IMR-90 (cell line): ENCODE data around the gene POLR1A. TPM values are rescaled to one million over a fixed set of nuclear protein-coding genes. Genes with fewer than 3 reads are reported as not detected.

ENCODE experiments used
- ATAC-seq: fragments of 200-7000 bp; cut with Tn5 transposase; 2 replicates; pipeline ENCODE4 v1.9.1; 2020; ENCODE audit warnings: low read depth, mild to moderate bottlenecking, moderate library complexity
- BruUV-seq: library from RNA; stranded (reverse); fragments of 400-500 nt; replicated peaks from 2 replicates; lab custom pipeline; 2021; lab: Mats Ljungman, UMichigan
- CTCF ChIA-PET: fragments of 300-600 bp; formaldehyde crosslinking; extraction: SDS; loops from one replicate; lab custom pipeline; 2021; ENCODE audit warnings: antibody characterized with exemption; lab: Yijun Ruan, JAX
- POLR2A ChIA-PET: fragments of 300-600 bp; sonication (Branson Sonifier 250); formaldehyde crosslinking; loops from one replicate; lab custom pipeline; 2022; ENCODE audit warnings: antibody characterized with exemption; ENCODE audit not compliant: unreplicated experiment; lab: Charles Lee
- DNase-seq: peaks from one replicate; pipeline ENCODE4 v3.0.0; 2013
- H2AFZ ChIP-seq: replicated peaks from 2 replicates; pipeline ENCODE3; 2013; ENCODE audit warnings: low read length, mild to moderate bottlenecking; ENCODE audit not compliant: poor library complexity
- H2AK5ac ChIP-seq: 2 replicates; pipeline ENCODE4 v1.6.1; 2013; ENCODE audit warnings: low read depth, low read length, inconsistent platforms
- H2AK9ac ChIP-seq: replicated peaks from 2 replicates; pipeline ENCODE3; 2013; ENCODE audit warnings: mild to moderate bottlenecking, low read depth, low read length, moderate library complexity; ENCODE audit not compliant: poor library complexity
- H2BK120ac ChIP-seq: 2 replicates; pipeline ENCODE4 v1.6.1; 2013; ENCODE audit warnings: low read depth, low read length, inconsistent platforms
- H2BK15ac ChIP-seq: 3 replicates; pipeline ENCODE4 v1.6.1; 2013; ENCODE audit warnings: low read depth, low read length, inconsistent platforms
- H2BK20ac ChIP-seq: 2 replicates; pipeline ENCODE4 v1.6.1; 2013; ENCODE audit warnings: low read depth, mild to moderate bottlenecking, inconsistent platforms, low read length, moderate library complexity
- H2BK5ac ChIP-seq: 2 replicates; pipeline ENCODE4 v1.6.1; 2013; ENCODE audit warnings: mild to moderate bottlenecking, low read depth, low read length, inconsistent platforms; ENCODE audit not compliant: poor library complexity, severe bottlenecking
- H3K14ac ChIP-seq: replicated peaks from 2 replicates; pipeline ENCODE4 v1.6.1; 2013; ENCODE audit warnings: low read depth, low read length, inconsistent platforms
- H3K18ac ChIP-seq: 2 replicates; pipeline ENCODE4 v1.6.1; 2013; ENCODE audit warnings: low read depth, low read length, control low read depth
- H3K23ac ChIP-seq: 2 replicates; pipeline ENCODE4 v1.6.1; 2013; ENCODE audit warnings: low read depth, low read length, inconsistent platforms
- H3K27ac ChIP-seq: 2 replicates; pipeline ENCODE4 v1.5.1; 2013; ENCODE audit warnings: mild to moderate bottlenecking, control low read depth, low read length; ENCODE audit not compliant: insufficient read depth
- H3K27me3 ChIP-seq: 2 replicates; pipeline ENCODE4 v1.6.1; 2013; ENCODE audit warnings: low read length; ENCODE audit not compliant: control insufficient read depth, insufficient read depth
- H3K36me3 ChIP-seq: 2 replicates; pipeline ENCODE4 v1.6.1; 2013; ENCODE audit warnings: low read length, mixed read lengths; ENCODE audit not compliant: control insufficient read depth, insufficient read depth
- H3K4ac ChIP-seq: 2 replicates; pipeline ENCODE4 v1.6.1; 2013; ENCODE audit warnings: low read depth, low read length, inconsistent platforms
- H3K4me1 ChIP-seq: 2 replicates; pipeline ENCODE4 v1.6.1; 2013; ENCODE audit warnings: low read length, mixed read lengths; ENCODE audit not compliant: control insufficient read depth, insufficient read depth
- H3K4me2 ChIP-seq: 2 replicates; pipeline ENCODE4 v1.6.1; 2013; ENCODE audit warnings: low read depth, mild to moderate bottlenecking, control low read depth, low read length, moderate library complexity
- H3K4me3 ChIP-seq: 2 replicates; pipeline ENCODE4 v1.5.1; 2013; ENCODE audit warnings: low read depth, mild to moderate bottlenecking, control low read depth, low read length, moderate library complexity; ENCODE audit not compliant: insufficient read depth
- H3K56ac ChIP-seq: 2 replicates; pipeline ENCODE4 v1.6.1; 2013; ENCODE audit warnings: low read length, inconsistent platforms; ENCODE audit not compliant: insufficient read depth; ENCODE audit errors: extremely low read depth
- H3K79me1 ChIP-seq, 2 experiments: 2 replicates each; pipeline ENCODE4 v1.6.1; 2013; ENCODE audit warnings: low read length in 2 of 2, inconsistent platforms in 1 of 2, low read depth in 1 of 2
- H3K9ac ChIP-seq: 2 replicates; pipeline ENCODE4 v1.6.1; 2013; ENCODE audit warnings: low read depth, low read length, control low read depth
- H3K9me1 ChIP-seq: 2 replicates; pipeline ENCODE4 v1.6.1; 2013; ENCODE audit warnings: low read length, inconsistent platforms; ENCODE audit not compliant: insufficient read depth
- H3K9me3 ChIP-seq: 2 replicates; pipeline ENCODE4 v1.6.1; 2013; ENCODE audit warnings: low read length; ENCODE audit not compliant: control insufficient read depth, insufficient read depth
- H4K20me1 ChIP-seq: 2 replicates; pipeline ENCODE4 v1.6.1; 2013; ENCODE audit warnings: low read length, inconsistent platforms; ENCODE audit not compliant: insufficient read depth
- H4K5ac ChIP-seq: 2 replicates; pipeline ENCODE4 v1.6.1; 2013; ENCODE audit warnings: mild to moderate bottlenecking, low read depth, low read length, control low read depth
- H4K8ac ChIP-seq, 2 experiments: 2 replicates each; pipeline ENCODE4 v1.6.1; 2013; ENCODE audit warnings: low read depth in 2 of 2, low read length in 2 of 2, control low read depth in 1 of 2, inconsistent platforms in 1 of 2
- H4K91ac ChIP-seq: 2 replicates; pipeline ENCODE4 v1.6.1; 2013; ENCODE audit warnings: low read depth, low read length, inconsistent platforms; ENCODE audit not compliant: insufficient read depth
- BHLHE40 ChIP-seq: fragments of 150-350 bp; IDR thresholded peaks from 2 replicates; pipeline ENCODE4 v1.6.1; 2016; ENCODE audit warnings: mild to moderate bottlenecking, low read depth, low read length
- FOS ChIP-seq: fragments of 150-350 bp; IDR thresholded peaks from 2 replicates; pipeline ENCODE4 v1.6.1; 2016; ENCODE audit warnings: low read depth, low read length
- MAZ ChIP-seq: IDR thresholded peaks from 2 replicates; pipeline ENCODE4 v1.6.1; 2012; ENCODE audit warnings: low read depth, mild to moderate bottlenecking, low read length, improper control_type of control experiment, moderate library complexity, borderline replicate concordance
- POLR2A ChIP-seq: IDR thresholded peaks from 2 replicates; pipeline ENCODE4 v1.6.1; 2012; ENCODE audit warnings: mild to moderate bottlenecking, low read depth, low read length
- RCOR1 ChIP-seq: IDR thresholded peaks from 2 replicates; pipeline ENCODE4 v1.6.1; 2012; ENCODE audit warnings: mild to moderate bottlenecking, low read length, improper control_type of control experiment; ENCODE audit not compliant: insufficient replicate concordance
- WGBS, 2 experiments: methylation state at CpG; one replicate each; pipeline versions ENCODE4 v1.1.5 to v1.1.7; 2013; ENCODE audit warnings: missing lambda C conversion rate in 2 of 2; ENCODE audit not compliant: insufficient read length in 1 of 2; ENCODE audit errors: extremely low coverage in 2 of 2; 5-methylcytosine and 5-hydroxymethylcytosine counted together
- dilution Hi-C: fragments of 300-500 bp; cut with HindIII; formaldehyde crosslinking; loops from one replicate; pipeline ENCODE4 v1.14.3; 2018; ENCODE audit warnings: low sequenced_read_pairs; ENCODE audit not compliant: unreplicated experiment
- in situ Hi-C: fragments of 300-500 bp; cut with MboI; formaldehyde crosslinking; loops from 3 replicates; pipeline ENCODE4 v1.14.3; 2019; ENCODE audit warnings: low sequenced_read_pairs, inconsistent platforms, mixed read lengths
- intact Hi-C: fragments of 100-400 bp; cut with micrococcal nuclease; formaldehyde crosslinking; loops from 2 replicates; pipeline ENCODE4 v1.10.0; 2022
- polyA plus RNA-seq, 3 experiments: library from polyadenylated mRNA; depleted of rRNA; stranded (reverse); fragments of >200 nt; gene quantifications; 2 replicates each; pipeline ENCODE4 v1.2.3, GENCODE V29; 2012; ENCODE audit warnings: low replicate concordance in 1 of 3
- total RNA-seq: library from RNA; depleted of rRNA; stranded (reverse); fragments of >200 nt; gene quantifications from 2 replicates; pipeline ENCODE4 v1.2.3, GENCODE V29; 2012
- TF ChIP-seq, protein P1 (sequence below): fragments of 150-350 bp; IDR thresholded peaks from 2 replicates; pipeline ENCODE4 v1.6.1; 2016; ENCODE audit warnings: low read depth, mild to moderate bottlenecking, low read length, moderate library complexity, borderline replicate concordance

POLR1A gene
- total and polyA plus RNA-seq, 2 of the 4 experiments (the other 2 are of a cell fraction), result 7.6 to 27.4 TPM

- in situ Hi-C loops, result no loop called here
- no peak overlapping the region for H3K4ac ChIP-seq
- TF ChIP-seq MAZ (no peak), POLR2A (no peak), FOS (no peak), BHLHE40 (no peak), RCOR1 (no peak)
- TF ChIP-seq, protein P1, sequence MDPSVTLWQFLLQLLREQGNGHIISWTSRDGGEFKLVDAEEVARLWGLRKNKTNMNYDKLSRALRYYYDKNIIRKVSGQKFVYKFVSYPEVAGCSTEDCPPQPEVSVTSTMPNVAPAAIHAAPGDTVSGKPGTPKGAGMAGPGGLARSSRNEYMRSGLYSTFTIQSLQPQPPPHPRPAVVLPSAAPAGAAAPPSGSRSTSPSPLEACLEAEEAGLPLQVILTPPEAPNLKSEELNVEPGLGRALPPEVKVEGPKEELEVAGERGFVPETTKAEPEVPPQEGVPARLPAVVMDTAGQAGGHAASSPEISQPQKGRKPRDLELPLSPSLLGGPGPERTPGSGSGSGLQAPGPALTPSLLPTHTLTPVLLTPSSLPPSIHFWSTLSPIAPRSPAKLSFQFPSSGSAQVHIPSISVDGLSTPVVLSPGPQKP, result no peak
Observed at GRCh38 chr2:86006524-86006923, 99.2 kb downstream of the POLR1A start.

More at GRCh38 chr2:86006524-86006923, 99.2 kb downstream of the POLR1A start:
- no peak overlapping the region for H2BK15ac ChIP-seq
- H3K4me1 ChIP-seq, result no peaks in the 10 kb centered on the region
- dilution Hi-C loops (no loop called here), intact Hi-C loops (no loop called here)
- no peaks in the 10 kb centered on the region for H3K36me3 ChIP-seq
- CTCF ChIA-PET, result no interaction called here
- no peak overlapping the region for H3K23ac ChIP-seq
- H4K8ac ChIP-seq, result no peak overlapping the region
- H3K9ac ChIP-seq, result no peak overlapping the region
- ATAC-seq (no peak), DNase-seq (no peak)
- H2AK5ac ChIP-seq, result no peak overlapping the region
- no TSS peak for BruUV-seq
- no peak overlapping the region for H3K4me2 ChIP-seq
- whole genome bisulfite sequencing, 2 experiments, result no CpG with 5 or more reads among the region's 2 CpGs
- POLR2A ChIA-PET, result no interaction called here
- no peaks in the 10 kb centered on the region for H3K79me1 ChIP-seq
- H3K27ac ChIP-seq, result no peak overlapping the region
- no peaks in the 10 kb centered on the region for H3K27me3 ChIP-seq
- H3K18ac ChIP-seq, result no peak overlapping the region
- no peaks in the 10 kb centered on the region for H3K9me1 ChIP-seq
- no peak overlapping the region for H3K56ac ChIP-seq
- no peak overlapping the region for H2BK20ac ChIP-seq
- no peak overlapping the region for H3K4me3 ChIP-seq
- no peak overlapping the region for H4K5ac ChIP-seq
- no peak overlapping the region for H2BK5ac ChIP-seq
- no peak overlapping the region for H4K91ac ChIP-seq
- H3K9me3 ChIP-seq, result peaks cover 15% of the 10 kb centered on the region
- no peak overlapping the region for H2AFZ ChIP-seq
- no peaks in the 10 kb centered on the region for H4K20me1 ChIP-seq
- no peak overlapping the region for H2BK120ac ChIP-seq
- no peak overlapping the region for H3K14ac ChIP-seq
- H2AK9ac ChIP-seq, result no peak overlapping the region
